ENCODE data around the gene PAPPA2. TPM values are rescaled to one million over a fixed set of nuclear protein-coding genes. Genes with fewer than 3 reads are reported as not detected.

PAPPA2 gene
- total RNA-seq, 1 experiment from 2014 or later, result 0.06 TPM

DNA sequence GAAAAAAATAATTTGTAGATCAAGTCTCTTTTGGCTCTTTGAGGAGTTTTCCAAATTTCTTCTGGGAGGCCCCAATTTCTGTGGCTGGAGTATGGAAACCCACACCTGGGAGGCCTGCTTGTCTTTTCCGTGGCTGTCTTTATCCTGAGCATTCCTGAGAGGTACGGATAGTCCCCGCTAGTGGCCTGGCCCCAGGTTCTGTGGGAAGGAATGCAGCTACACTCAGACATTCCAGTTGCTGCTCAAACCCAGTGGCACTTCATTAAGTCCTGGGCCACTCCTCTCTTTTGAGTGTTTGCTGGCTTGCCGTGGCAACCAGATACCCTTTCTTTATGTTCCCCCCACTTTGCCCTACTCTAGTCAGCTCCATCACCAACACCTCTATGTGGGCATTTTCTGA lies 391.1 kb downstream of the PAPPA2 start:
- Histone ChIP-seq H3K9me3 (ENCODE audit: low read depth, low read length, poor library complexity, severe bottlenecking) (no peaks in the 10 kb centered on the region), H3K36me3 (ENCODE audit: insufficient read depth, low read length, poor library complexity, severe bottlenecking) (no peaks in the 10 kb centered on the region), H3K4me1 (ENCODE audit: insufficient read depth, low read length, poor library complexity, severe bottlenecking) (no peaks in the 10 kb centered on the region), H3K27me3 (replicated peaks; ENCODE audit: insufficient read depth, low read depth, low read length, poor library complexity) (peaks cover 12% of the 10 kb centered on the region), H3K4me3 (ENCODE audit: low read depth, low read length, poor library complexity, severe bottlenecking) (no peak overlapping the region), H3K27ac (ENCODE audit: low read depth, low read length, poor library complexity, severe bottlenecking) (no peak overlapping the region)
- DNase-seq (ENCODE audit: low spot score), result no peak
- no TSS peak for BruUV-seq (replicated peaks)
- intact Hi-C loops (cut with micrococcal nuclease; ENCODE audit: unreplicated experiment), result no loop called here
- TF ChIP-seq EZH2 (IDR thresholded peaks at IDR 0.05; ENCODE audit: borderline replicate concordance, low read depth, low read length, poor library complexity, severe bottlenecking), result no peak
- POLR2A ChIA-PET (ENCODE audit: low non-redundant PET), result no interaction called here
- CTCF ChIA-PET, result no interaction called here

GRCh38 chr1:176854758-176855745 lies 392.1 kb downstream of the PAPPA2 start:
- no peak overlapping the region for H3K27ac ChIP-seq (ENCODE audit: low read depth, low read length, poor library complexity, severe bottlenecking)
- H3K4me3 ChIP-seq (ENCODE audit: low read depth, low read length, poor library complexity, severe bottlenecking), result no peak overlapping the region
- no peaks in the 10 kb centered on the region for H3K4me1 ChIP-seq (ENCODE audit: insufficient read depth, low read length, poor library complexity, severe bottlenecking)
- intact Hi-C loops (cut with micrococcal nuclease; ENCODE audit: unreplicated experiment), result no loop called here
- no peaks in the 10 kb centered on the region for H3K9me3 ChIP-seq (ENCODE audit: low read depth, low read length, poor library complexity, severe bottlenecking)
- CTCF ChIA-PET, result no interaction called here
- no peak for TF ChIP-seq EZH2 (IDR thresholded peaks at IDR 0.05; ENCODE audit: borderline replicate concordance, low read depth, low read length, poor library complexity, severe bottlenecking)
- TF ChIP-seq, protein P1, sequence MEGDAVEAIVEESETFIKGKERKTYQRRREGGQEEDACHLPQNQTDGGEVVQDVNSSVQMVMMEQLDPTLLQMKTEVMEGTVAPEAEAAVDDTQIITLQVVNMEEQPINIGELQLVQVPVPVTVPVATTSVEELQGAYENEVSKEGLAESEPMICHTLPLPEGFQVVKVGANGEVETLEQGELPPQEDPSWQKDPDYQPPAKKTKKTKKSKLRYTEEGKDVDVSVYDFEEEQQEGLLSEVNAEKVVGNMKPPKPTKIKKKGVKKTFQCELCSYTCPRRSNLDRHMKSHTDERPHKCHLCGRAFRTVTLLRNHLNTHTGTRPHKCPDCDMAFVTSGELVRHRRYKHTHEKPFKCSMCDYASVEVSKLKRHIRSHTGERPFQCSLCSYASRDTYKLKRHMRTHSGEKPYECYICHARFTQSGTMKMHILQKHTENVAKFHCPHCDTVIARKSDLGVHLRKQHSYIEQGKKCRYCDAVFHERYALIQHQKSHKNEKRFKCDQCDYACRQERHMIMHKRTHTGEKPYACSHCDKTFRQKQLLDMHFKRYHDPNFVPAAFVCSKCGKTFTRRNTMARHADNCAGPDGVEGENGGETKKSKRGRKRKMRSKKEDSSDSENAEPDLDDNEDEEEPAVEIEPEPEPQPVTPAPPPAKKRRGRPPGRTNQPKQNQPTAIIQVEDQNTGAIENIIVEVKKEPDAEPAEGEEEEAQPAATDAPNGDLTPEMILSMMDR (conservative IDR thresholded peaks at IDR 0.05; ENCODE audit: low read depth, low read length), result no peak
- no peak for DNase-seq (ENCODE audit: low spot score)
- POLR2A ChIA-PET (ENCODE audit: low non-redundant PET), result no interaction called here
- peaks cover 12% of the 10 kb centered on the region for H3K27me3 ChIP-seq (replicated peaks; ENCODE audit: insufficient read depth, low read depth, low read length, poor library complexity)
- no TSS peak for BruUV-seq (replicated peaks)
- H3K36me3 ChIP-seq (ENCODE audit: insufficient read depth, low read length, poor library complexity, severe bottlenecking), result no peaks in the 10 kb centered on the region

DNA sequence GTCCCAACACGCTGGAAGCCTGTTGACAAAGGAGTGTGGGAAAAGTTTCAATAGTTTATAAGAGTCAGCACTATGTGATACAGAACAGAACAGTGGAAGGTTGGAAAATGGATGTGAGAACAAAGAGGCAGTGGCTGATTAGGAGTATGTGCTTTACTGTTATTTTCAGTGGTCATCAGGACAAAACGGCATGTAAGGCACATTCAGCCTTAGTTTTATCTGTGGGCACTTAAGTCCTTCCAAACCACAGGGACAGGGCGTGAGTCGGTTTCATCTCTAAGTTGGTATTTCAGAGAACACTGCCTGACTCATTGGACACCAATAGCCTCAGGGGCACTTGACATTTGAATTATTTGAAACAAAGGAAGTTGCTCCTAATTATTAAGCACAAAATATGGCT lies 394.7 kb downstream of the PAPPA2 start:
- H3K27ac ChIP-seq (ENCODE audit: low read depth, low read length, poor library complexity, severe bottlenecking), result no peak overlapping the region
- CTCF ChIA-PET, result no interaction called here
- intact Hi-C loops (cut with micrococcal nuclease; ENCODE audit: unreplicated experiment), result no loop called here

More for the DNA sequence above, 394.7 kb downstream of the PAPPA2 start:
- no peaks in the 10 kb centered on the region for H3K9me3 ChIP-seq (ENCODE audit: low read depth, low read length, poor library complexity, severe bottlenecking)
- POLR2A ChIA-PET (ENCODE audit: low non-redundant PET), result no interaction called here
- H3K27me3 ChIP-seq (replicated peaks; ENCODE audit: insufficient read depth, low read depth, low read length, poor library complexity), result peaks cover 12% of the 10 kb centered on the region
- DNase-seq (ENCODE audit: low spot score), result no peak
- H3K36me3 ChIP-seq (ENCODE audit: insufficient read depth, low read length, poor library complexity, severe bottlenecking), result no peaks in the 10 kb centered on the region
- TF ChIP-seq, protein P1 (conservative IDR thresholded peaks at IDR 0.05; ENCODE audit: low read depth, low read length), result no peak
- no peak for TF ChIP-seq EZH2 (IDR thresholded peaks at IDR 0.05; ENCODE audit: borderline replicate concordance, low read depth, low read length, poor library complexity, severe bottlenecking)
- no peak overlapping the region for H3K4me3 ChIP-seq (ENCODE audit: low read depth, low read length, poor library complexity, severe bottlenecking)
- H3K4me1 ChIP-seq (ENCODE audit: insufficient read depth, low read length, poor library complexity, severe bottlenecking), result no peaks in the 10 kb centered on the region
- BruUV-seq (replicated peaks), result no TSS peak
